HG03139 (cell line): ENCODE measurements around the gene GAPDH.
"Not testable (repeated sequence)": the region's sequence is repeated elsewhere in the genome, so short reads cannot be mapped to it uniquely, and the experiment has no call there.

ENCODE experiments used
- ATAC-seq: cut with Tn5 transposase; IDR thresholded peaks from one replicate; pipeline ENCODE4 v1.9.1; 2021; ENCODE audit not compliant: unreplicated experiment

GAPDH gene

DNA sequence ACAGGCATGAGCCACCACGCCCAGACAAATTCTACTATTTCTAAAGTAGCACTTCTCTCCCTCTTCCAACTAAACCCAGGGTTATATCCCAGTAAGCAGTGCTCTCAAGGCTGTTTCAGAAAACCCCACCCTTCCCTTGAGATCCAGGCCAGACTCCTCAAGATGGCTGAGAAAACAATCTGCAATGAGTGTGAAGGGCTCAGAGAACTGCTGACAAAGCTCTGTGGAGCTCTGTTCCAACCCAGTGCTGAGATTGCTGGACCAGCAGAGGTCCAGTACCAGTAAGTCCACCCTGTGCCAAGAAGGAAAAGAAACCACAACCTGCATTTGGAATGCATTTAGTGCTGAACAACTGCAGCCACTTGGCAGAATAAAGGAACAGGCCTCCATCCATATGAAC lies 25.2 kb downstream of the GAPDH start:
- ATAC-seq = no peak

- no peak for ATAC-seq
These were observed 26.3 kb downstream of the GAPDH start for GRCh38 chr12:6560501-6561205.

- ATAC-seq = no peak
These were observed 28.6 kb downstream of the GAPDH start for GRCh38 chr12:6562881-6563280.

DNA sequence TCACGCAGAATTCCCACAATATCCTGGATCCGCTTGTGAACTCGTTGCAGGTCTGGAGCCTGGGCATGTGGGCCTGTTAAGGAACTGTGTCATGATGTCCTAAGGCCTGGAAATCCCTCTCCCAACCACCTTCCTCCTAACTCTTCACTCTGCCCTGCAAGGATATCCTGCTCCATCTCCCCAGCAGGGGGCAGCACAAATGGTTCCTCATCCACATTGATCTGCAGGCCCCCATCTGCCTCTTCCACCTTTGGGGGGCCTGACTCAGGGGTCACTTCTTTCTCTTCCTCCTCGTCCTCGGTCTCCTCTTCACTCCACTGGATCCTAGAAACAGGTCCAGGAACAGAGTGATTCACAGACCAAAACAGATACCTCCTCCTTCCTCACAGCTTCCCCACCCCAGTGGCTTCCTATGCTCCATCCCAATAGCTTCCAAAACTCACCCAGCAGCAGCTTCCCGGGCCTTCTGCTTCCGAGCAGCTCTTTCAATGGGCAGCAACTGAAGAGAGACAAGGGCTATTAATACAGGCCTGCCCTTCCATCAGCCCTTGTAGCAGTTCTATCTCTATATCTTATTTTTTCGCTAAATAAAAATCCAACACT lies 29.2 kb downstream of the GAPDH start:
- no peak for ATAC-seq

GRCh38 chr12:6567112-6567670 lies 32.9 kb downstream of the GAPDH start:
- no peak for ATAC-seq

- no peak for ATAC-seq
These were observed 35.0 kb downstream of the GAPDH start for GRCh38 chr12:6569312-6569711.

GRCh38 chr12:6569786-6570185 lies 35.5 kb downstream of the GAPDH start:
- ATAC-seq = no peak

GRCh38 chr12:6570264-6570887 lies 36.1 kb downstream of the GAPDH start:
- no peak for ATAC-seq

DNA sequence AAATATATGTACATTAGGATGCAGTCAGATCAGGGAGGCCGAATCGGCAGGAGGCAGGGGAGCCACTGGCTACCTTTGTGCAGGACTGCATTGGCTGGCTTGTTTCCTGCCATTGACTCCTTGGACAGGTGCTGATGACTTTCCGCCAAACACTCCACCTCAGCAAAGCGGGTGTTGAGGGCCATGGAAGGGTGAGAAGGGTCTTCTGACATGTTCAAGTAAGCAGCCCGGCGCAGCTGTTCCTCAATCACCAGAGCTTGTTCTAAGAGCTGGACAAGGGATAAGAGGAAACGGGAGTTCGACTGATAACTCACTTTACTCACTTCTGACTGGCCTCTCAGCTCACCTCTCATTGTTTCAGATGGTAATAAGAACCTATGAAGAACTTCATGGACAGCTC lies 38.7 kb downstream of the GAPDH start:
- no peak for ATAC-seq

DNA sequence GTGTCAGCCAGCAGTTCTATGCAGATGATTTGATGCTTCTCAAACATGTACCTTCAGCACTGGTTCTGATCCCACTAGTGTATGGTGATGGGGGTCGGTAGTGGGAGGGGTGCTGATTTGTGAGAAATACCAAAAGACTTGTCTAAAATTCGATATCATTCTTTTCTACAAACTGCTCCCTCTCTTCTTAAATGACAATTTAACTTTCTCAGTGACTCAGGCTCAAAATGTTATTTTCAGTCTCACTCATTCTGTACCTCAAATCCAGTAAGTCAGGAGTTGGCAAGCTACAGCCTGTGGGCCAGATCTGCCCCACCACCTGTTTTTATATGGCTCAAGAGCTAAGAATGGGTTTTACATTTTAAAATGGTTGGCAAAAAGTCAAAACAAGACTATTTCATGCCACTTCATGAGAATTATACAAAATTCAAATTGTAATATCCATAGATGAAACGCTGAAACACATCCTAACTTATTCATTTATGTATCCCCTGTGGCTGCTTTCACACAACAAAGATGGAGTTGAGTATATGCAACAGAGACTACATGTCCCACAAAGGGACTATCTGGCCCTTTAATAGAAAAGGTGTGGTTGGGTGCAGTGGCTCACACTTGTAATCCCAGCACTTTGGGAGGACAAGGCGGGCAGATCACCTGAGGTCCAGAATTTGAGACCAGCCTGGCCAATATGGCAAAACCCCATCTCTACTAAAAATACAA lies 40.4 kb downstream of the GAPDH start:
- no peak for ATAC-seq

DNA sequence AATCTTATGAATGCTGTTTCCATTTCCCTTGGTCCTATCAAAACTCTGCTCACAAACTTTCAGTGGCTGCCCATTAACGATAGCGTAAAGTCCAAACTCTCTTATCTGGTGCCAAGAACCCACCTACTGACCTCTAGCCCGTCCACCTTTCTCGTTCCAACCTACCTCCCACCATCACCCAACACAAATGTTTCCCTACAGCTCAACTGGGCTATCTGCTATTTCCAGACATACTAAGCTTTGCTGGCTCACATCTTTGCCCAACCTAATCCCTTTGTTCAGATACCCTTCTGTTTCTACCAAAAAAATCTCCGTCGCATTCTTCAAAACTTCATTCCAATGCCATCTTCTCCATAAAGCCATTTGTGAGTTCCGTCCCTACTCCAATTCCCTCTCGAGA lies 41.3 kb downstream of the GAPDH start:
- ATAC-seq = no peak

- no peak for ATAC-seq
These were observed 47.9 kb downstream of the GAPDH start for GRCh38 chr12:6582196-6582595.

DNA sequence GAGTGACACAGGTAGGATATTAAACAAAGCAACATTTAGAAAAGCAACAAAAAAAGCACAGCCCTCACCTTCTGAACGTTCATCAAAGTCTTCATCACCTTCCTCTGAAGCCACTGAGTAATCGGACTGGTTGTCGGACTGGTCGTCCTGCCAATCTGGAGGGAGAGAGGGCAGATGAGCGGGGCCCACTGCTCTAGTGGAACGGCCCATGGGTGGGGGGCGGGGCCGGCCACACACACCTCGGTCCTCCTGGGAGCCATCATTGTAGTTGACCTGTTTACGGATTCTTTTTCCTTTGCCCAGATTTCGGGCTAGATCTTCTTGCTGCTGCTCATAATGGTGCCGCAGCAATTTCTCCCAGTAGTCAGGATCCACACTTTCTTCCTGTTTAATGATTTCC lies 48.6 kb downstream of the GAPDH start:
- no peak for ATAC-seq

DNA sequence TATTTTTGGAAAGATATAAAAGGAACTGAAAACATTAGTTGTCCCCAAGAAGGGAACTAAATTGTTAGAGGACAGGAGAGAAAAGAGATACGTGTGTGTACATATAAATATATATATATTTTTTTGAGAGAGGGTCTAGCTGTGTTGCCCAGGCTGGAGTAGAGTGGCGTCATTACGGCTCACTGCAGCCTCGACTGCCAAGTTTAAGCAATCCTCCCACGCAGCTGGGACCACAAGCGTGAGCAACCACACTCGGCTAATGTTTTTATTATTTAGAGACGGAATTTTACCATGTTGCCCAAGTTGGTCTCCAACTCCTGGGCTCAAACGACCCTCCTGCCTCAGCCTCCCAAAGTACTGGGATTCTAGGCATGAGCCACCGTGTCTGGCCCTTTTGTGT lies 50.0 kb downstream of the GAPDH start:
- no peak for ATAC-seq

DNA sequence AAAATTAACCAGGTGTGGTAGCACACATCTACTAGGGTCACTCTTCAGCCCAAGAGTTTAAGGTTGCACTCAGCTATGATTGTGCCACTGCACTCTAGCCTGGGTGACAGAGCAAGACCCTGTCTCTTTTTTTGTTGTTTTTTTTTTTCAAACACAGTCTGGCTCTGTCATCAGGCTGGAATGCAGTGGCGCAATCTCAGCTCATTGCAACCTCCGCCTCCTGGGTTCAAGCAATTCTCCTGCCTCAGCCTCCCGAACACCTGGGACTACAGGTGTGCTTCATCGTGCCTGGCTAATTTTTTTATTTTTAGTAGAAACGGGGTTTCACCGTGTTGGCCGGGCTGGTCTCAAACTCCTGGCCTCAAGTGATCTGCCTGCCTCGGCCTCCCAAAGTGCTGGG lies 52.3 kb downstream of the GAPDH start:
- not testable (repeated sequence) for ATAC-seq
